Activated CD4-positive, CD25-positive, alpha-beta regulatory T cell treated with anti-CD3 and anti-CD28 coated beads, Interleukin-2, amount 50 U/mL, for 72 hours (primary cell): Measurements from ENCODE around the gene KRTAP10-12.

ENCODE experiments used
- DNase-seq: peaks from one replicate; pipeline ENCODE4 v3.0.0; 2021

Gene KRTAP10-12

GRCh38 chr21:44713130-44713529 lies 16.2 kb downstream of the KRTAP10-12 start:
- peak; percentile 17 for DNase-seq

DNA sequence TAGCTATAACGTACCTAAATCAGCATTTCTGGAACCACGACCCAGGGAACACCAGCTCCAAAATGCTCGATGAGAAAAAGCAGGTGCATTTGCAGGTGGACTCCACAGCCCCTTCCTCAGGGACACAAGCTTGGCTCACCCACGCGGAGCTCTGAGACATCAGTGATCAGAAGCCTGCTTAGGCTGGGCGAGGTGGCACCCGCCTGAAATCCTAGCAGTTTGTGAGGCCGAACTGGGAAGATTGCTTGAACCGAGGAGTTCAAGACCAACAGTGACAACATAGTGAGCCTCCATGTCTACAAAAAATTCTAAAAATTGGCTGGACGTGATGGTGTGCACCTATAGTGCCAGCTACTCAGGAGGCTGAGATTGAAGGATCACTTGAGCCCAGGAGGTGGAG lies 16.9 kb downstream of the KRTAP10-12 start:
- peak; percentile 17 for DNase-seq

GRCh38 chr21:44714905-44715304 lies 17.9 kb downstream of the KRTAP10-12 start:
- no peak for DNase-seq

DNA sequence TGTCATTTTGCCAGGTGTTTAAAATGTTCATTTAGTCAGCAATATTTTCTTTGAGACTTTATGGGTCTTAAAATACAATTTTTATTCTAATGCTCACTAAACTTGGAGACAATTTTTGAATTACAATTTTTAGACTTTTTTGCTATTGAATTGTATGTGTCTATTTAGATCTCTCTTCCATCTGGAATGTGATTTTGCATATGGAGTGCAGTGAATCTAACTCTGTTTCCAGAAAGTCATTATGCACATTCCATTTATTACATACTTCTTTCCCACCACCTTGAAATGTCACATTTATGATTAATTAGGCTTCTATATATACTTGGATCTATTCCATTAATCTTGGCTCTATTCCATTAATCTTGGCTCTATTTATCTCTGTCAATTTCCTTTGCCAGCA lies 20.0 kb downstream of the KRTAP10-12 start:
- DNase-seq: no peak

- no peak for DNase-seq
Observed at GRCh38 chr21:44718093-44718492, 21.1 kb downstream of the KRTAP10-12 start.

GRCh38 chr21:44718571-44718970 lies 21.6 kb downstream of the KRTAP10-12 start:
- DNase-seq: peak; percentile 26

- no peak for DNase-seq
Observed at GRCh38 chr21:44720170-44720569, 23.2 kb downstream of the KRTAP10-12 start.

- no peak for DNase-seq
Observed at GRCh38 chr21:44722731-44723130, 25.8 kb downstream of the KRTAP10-12 start.

- no peak for DNase-seq
Observed at GRCh38 chr21:44723177-44724131, 26.5 kb downstream of the KRTAP10-12 start.

DNA sequence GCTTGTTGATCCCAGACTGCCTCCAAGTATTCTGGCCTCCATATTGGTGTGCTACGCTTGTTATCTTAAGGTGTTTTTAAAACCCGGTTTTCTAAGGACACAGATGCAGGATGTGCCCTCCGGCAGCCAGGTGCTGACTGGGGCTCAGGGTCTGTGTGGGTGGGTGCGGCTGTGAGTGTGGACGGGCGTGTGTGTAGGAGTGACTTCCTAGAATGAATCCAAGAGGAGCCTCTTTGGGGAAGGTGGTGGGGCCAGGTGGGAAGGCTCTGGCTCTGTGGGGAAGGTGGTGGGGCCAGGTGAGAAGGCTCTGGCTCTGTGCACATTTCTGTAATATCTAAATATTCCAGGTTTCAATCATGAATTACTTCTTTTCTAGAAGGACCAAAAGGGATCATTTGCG lies 27.2 kb downstream of the KRTAP10-12 start:
- no peak for DNase-seq

- DNase-seq: no peak
Observed at GRCh38 chr21:44724926-44725325, 28.0 kb downstream of the KRTAP10-12 start.

DNA sequence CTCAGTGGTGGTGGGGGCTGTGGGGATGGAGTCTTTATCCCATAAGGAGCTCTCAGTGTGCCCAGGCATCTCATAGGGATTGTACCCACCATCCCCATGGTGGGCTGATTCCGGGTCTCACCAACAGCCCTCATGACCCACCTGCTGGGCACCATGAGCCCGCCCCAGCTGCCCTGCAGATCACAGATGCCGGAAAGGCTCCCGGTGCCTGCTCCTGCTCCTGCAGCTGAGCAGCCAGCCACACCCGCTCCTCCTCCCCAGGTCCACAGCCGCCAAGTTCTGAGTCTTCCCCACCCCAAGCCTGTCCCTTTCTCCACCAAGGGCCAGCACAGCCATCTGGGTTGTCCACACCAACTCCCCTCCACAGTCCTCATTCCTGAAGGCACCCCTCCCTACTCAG lies 29.9 kb downstream of the KRTAP10-12 start:
- no peak for DNase-seq

- no peak for DNase-seq
Observed at GRCh38 chr21:44727321-44727720, 30.3 kb downstream of the KRTAP10-12 start.

GRCh38 chr21:44727757-44728156 lies 30.8 kb downstream of the KRTAP10-12 start:
- no peak for DNase-seq

DNA sequence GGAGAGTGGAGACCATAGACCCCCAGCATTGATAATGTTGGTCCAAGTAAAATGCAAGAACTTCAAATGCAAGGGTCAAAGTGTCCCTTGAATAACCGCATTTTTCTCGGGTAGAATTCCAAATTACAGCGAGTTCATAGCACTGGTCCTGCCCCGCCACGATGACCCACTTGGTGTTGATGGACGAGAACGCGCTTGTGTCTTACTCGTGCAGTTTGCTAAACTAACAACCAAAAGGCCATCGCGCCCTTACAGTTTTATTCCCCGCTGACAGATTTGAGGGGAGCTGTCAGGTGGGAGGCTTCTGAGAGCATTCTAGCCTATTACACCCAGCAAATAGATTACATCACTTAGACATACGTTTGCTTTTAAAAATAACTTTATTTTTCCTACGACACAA lies 31.7 kb downstream of the KRTAP10-12 start:
- DNase-seq: no peak

GRCh38 chr21:44729336-44730027 lies 32.5 kb downstream of the KRTAP10-12 start:
- no peak for DNase-seq

GRCh38 chr21:44730028-44730395 lies 33.0 kb downstream of the KRTAP10-12 start:
- no peak for DNase-seq

DNA sequence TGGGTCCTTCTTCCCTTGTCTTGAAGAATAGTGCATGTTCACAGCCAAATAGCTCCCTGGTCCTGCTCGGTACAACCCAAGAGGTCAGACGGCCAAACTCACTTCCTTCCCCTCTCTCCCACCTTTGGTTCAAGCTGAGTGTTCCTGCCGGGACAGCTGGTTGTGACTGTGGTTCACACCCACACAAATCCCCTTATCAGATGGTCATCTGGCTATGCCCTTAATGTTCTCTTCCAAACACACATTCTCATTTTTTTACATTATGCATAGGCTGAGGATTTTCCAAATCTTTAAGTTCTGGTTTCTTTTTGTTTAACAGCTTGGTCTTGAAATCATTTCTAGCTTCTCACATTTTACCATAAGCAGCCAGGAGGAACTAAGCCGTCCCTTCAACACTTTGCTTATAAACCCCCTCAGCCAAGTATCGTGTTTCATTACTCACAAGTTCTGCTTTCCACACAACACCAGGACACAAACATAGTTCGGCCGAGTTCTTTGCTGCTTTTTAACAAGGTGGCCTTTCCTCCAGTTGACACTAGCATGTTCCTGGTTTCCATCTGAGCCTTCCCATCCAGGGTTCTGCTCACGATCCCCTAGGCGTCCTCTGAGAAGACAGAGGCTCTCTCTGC lies 34.1 kb downstream of the KRTAP10-12 start:
- no peak for DNase-seq

- no peak for DNase-seq
Observed at GRCh38 chr21:44732263-44732662, 35.3 kb downstream of the KRTAP10-12 start.

DNA sequence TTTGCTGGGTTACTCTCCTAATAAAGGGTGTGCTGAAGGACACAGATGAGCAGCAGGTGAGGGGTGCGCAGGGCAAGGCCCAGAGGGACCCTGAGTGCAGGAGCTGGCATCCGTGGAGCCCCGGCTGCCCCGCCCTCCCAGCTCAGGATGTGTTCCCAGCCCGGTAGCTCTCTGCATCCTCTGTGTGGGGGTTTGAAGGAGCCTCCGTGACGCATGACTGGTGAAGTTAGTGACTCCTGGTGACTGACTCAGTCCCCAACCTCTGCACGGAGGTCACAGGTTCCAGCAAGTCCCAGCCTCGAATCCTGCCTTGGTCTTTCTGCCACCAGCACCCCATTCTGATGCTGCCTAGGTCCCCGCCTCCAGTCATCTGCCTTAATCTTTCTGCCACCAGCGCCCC lies 36.0 kb downstream of the KRTAP10-12 start:
- DNase-seq: no peak

- no peak for DNase-seq
Observed at GRCh38 chr21:44734026-44734745, 37.2 kb downstream of the KRTAP10-12 start.

DNA sequence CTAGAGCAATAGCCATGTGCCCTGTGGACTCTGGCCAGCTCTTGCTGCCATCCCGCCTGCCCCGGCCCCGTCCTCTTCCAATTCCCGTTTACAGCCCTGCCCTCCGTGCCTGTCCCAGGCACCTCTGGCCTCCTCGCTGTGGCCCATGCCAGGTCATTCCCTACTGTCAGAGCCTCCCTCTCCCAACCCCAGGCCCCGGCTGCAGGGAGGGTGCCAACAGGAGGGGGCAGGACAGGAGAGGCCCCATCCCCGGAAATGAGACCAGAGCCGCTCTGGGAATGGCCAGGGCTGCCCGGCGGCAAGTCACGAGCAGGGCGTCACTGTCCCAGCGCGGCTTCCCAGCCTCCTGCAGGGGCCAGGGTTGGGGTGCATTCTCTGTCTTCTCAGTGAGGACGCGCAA lies 37.9 kb downstream of the KRTAP10-12 start:
- DNase-seq: no peak

GRCh38 chr21:44735821-44736220 lies 38.8 kb downstream of the KRTAP10-12 start:
- no peak for DNase-seq
